NCI-H187 (cell line): ENCODE data around the gene MAL.

Source experiments
- DNase-seq, 2 experiments: peaks; one replicate each; lab custom pipeline; 2025; lab: John Stamatoyannopoulos, UW

MAL gene

DNA sequence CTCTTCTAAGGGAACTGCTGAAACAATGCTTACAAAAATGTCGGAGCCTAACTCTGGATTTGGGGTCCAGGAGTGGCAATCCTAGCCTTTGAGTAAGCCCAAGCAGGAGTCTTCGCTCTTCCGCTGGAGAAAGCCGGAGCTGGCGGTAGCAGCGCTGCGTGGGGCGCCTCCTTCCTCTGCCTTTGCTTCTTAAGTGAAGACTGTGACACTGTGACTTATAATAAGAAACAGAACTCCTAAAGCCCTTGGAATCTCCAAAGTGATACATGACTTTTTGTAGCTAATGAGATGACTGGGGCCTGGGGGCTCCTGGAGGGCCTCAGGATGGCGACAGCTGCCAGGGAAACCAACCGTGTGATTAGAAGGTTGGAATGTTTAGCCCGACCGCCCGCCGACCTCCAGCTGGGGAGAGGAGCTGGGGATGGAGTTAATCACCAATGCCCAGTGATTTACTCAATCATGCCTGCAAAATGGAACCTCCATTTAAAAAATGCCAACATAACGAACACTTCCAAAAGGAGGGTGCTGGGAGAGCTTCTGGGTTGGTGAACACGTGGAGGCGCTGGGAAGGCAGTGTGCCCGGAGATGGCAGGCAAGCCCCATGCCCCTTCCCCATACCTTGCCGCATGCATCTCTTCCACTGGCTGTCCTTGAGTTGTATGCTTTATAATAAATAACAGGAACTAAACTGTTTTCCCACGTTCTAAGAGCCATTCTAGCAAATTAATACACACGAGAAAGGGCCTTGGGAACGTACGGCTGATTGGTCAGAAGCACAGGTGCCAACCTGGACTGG lies 29.0 kb upstream of the MAL start:
- DNase-seq, result no peak

DNA sequence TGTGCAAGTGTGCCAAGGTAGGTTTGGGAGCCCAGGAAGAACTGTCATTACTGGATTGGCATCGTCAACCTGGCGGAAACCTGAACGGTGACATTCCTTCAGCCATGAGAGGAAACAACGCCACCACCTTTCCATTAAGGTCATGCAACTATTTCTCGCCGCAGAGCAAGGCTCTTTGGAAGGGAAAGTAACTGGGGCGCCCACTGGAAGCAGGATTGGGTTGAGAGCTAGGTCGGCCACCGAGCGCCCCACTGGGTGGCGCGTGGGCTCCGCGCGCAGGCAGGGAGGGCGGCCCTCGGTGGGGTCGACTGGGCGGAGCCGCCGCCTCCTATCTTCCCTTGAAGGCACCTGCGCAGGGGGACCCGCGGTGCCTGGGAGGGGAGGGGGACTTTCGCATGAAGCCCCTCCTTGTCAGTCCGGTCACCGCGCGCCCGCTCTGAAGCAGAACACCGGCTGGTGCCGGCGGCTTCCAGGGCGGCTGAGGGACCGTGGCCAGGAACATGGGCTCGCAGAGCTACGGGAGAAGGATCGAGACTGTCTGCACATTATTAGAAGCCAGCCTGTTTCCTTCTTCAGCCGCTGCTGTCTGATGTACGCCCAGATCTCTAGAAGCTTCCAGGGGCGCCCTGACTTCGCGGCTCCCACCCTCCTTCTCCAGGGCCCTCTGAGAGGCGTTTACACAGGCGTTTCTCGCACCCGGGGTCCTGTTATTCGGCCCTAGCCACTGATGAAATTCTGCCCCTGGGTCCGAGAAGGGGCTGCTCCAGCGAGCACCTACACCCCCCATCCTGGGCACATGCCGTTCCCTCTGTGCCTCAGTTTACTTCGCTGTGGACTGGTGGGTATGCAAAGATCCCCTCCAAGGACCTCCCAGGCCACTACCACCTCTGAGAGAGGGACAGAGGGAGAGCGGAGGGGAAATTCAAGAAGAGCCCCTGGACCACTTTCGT lies 27.3 kb upstream of the MAL start:
- no peak for DNase-seq

DNA sequence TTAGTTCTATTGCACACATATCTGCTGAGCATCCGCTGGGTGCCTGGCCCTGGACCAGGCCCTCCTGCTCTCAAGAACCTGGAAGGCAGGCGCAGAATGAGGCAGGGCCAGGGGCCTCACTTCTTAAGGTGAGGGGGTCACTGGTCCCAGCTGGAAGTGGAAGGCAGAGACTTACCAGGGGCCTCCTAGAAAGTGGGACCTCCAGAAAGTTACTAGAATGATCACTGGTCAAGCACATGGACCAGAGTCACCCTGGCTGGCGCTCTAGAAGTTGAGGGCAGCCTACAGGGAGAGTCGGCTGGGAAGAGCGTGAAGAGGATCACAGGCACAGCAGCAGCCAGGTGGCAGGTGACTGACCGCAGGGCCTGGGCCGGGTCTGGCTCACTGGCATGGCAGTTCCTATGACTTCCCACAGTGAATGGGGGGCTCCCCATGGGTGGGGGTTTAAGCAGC lies 26.1 kb upstream of the MAL start:
- DNase-seq, result no peak

DNA sequence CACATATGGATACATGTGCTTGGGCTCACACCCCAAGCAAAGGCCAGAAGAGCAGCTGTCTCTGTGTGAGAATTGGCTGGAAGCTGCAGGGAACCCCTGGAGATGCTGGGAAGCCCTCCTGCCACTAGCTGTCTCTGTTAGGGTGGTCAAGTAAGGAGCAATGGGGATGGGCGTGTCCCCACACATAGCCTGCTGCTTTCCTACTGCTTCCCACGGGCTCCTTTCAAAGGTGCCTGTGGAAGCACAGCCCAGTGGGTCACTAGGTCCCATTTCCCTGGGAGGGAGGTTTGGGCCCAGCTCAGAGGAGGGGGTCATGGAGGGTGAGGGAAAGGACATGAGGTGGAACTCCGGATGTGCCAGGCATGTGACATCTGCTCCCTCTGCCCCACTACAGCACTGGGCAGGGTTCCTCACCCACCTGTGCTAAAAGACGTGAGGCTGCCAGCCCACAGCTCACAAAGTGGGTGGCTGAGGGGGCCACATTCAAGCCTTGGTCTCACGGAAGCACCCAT lies 24.4 kb upstream of the MAL start:
- no peak for DNase-seq

DNA sequence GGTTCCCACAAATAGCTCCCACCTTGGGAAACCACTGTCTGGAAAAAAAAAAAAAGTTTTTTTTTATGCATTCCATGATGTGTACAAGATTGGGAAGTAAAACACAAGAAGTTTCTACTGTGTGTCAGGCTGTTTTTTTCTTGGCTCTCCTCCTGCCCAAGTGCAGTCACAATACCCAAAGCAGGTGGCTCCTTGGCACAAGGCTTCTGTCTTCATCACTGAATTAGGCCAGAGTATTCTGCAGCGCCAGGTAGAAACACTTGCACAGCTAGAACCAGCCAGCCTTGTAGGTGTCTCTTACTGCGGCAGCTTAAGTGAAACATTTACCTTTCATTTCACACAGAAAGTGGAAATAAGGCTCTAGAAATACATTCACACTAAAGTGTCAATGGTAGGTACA lies 23.8 kb upstream of the MAL start:
- no peak for DNase-seq

DNA sequence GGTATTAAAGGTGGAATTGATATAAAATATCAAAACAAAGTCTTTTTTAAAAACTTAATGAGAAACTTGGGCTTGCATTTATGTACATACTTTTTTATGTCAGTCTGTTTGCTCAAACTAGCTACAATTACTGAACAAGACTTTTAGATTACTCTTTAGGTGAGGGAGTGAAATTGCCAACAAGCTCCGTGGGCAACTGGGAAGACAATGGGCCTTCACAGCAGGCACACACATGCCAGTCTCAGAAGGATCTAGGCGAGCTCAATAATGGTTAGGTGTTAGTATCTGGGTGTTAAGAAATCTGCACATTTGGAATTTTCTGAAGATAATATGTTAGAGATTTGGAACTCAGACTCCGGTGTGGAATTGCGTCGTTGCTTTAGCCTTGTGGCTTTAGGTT lies 23.0 kb upstream of the MAL start:
- DNase-seq, result no peak

DNA sequence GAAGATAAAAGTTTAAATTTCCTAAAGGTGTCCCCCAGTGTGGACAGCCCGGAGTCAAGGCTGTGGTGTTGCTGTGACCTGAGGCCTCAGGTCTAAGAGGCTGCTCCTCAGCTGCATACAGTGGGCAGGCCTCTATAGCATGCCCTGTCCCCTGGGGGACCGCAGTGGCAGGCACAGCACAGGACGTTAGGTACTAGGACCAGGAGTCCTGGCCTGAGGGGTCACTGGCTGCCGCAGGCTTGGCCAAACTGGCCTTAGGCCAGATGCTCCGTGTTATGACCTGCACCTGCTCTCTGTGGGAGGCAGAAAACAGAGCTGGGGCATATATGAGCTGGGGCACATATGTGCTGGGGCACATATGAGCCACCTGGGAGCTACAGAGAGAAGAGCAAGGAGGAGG lies 21.2 kb upstream of the MAL start:
- DNase-seq, result no peak

DNA sequence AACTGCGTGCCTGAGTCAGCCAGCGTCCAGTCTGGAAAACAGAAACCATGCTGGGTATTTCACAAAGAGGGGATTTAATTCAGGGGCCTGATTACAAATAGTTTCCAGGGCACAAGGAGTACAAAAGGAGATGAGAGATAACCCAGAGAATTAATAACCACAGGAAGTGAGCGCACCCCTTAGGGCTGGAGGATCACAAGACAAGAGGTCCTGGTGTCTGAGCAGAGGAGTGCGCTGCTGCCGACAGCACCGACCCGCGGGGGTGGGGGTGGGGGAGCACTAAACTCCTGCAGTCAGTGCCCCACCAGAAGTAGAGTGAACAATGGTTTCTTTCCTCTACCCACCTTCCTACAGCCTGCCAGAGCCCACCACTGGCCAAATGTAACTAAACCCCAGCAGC lies 20.8 kb upstream of the MAL start:
- DNase-seq, result no peak

DNA sequence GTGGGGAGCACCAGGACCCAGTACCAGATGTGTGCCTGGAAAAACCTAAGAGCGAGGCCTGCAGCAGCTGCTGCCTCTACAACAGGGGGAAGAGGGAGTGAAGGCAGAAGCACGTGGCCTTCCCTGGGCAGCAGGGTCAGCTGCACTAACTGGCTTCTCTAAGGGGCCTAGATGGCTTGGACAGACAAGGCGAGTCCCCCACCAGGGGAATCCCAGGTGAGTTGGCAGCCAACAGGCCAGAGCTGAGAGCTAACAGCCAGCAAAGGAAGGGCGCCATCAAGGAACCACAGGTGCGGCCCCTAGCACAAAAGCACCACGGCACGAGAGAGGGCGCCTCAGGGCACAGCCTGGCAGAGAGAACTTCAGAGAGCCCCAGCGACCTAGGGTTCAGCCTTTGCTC lies 19.8 kb upstream of the MAL start:
- DNase-seq, result no peak

DNA sequence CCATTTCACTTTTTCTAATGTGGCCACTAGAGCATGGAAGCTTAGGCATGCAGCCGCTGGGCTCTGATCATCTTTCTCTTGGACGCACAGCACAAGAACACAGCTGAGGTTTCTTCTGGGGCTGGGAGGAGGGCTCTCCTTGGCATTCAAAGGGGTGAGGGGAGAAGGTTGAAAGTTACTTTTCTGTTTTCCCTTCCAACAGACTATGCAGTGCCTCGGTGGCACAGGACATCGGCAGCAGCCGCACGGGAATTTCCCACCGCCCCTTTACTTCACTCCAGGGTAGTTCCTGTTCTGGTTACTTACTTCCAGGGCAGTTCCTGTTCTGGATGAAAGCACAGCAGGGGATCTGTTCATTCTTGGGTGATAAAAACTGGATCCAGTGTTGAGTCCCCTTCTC lies 18.9 kb upstream of the MAL start:
- no peak for DNase-seq

DNA sequence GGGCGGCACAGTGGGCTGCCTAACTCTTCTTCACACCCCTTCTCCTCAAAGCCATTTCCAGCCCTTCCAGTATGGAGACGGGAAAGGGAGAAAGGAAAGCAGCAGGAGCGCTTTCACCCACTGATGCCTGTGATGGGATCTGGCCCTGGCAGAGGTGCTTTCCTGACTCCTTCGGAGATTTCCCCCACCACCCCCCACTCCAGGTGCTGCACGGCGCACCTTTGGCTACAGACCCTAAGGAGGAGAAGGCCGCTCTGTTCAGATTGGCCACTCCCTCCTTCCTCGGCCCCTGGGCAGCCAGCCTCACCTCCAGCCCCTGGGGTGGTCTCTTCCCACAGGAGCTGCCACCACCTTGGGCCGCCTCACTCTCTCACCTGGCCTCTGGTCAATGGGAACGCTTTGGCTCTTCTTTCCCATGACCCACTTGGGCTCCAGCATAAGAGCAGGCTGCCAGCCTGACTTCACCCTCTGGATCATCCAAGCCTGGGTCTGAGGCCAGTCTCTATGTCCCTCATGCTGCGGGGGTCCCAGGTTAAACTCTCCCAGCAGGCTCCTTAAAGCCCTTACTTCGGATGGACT lies 18.4 kb upstream of the MAL start:
- DNase-seq, result no peak

DNA sequence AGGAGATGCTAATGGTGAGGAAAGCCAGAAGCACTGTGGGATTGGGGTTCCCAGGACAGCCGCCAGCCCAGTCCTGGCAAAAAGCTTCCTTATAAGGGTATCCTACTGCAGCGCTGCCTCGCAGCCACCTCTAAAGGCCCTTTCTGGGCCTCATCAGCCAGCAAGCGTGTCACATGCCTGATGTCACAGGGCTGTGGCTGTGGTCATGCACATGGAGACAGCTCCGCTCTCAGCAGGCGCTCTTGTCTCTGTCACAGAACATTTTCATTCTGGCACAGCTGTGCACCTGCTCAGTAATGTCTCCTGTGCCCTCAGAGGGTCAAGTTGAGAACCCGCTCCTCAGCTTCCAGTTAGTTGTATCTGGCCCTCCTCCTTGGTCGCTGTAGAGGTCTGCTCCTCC lies 17.7 kb upstream of the MAL start:
- DNase-seq, result peak; percentile 57 to 60

DNA sequence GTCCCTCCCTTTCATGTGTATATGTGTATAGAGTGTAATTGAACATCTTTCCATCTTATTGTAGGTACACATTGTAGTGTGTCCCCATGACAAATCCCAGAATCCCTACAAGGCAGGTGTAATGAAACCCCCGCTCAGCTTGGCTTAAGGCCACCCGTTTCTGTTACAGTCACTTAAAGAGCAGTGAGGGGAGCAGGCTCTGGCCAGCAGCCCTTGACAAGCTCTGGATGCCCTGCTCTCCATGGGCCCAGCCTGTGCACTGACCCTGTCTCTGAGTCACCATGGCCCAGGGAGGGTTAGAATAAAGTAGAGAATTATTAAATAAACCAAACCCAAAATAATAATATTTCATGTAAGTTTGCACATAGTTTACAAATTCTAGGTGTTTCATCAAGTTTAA lies 17.2 kb upstream of the MAL start:
- no peak for DNase-seq

DNA sequence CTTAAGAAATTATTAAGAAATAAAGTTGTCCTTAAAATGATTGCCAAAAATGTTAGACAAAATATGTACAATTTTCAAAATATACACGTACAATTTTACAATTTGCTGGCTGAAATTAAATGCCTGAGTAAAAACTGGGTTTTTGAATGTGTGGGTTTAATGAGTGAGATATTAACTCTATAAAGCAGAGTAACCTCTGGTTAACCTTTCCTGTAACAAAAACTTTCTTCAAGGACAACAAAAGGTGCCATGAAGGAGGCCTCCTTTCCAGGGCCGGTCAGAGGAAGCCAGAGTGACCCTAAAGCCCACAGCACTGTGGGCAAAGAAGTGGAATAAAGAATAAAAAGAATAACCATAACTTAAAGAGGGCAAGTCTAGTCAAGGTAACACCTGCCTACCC lies 16.5 kb upstream of the MAL start:
- DNase-seq, result no peak

DNA sequence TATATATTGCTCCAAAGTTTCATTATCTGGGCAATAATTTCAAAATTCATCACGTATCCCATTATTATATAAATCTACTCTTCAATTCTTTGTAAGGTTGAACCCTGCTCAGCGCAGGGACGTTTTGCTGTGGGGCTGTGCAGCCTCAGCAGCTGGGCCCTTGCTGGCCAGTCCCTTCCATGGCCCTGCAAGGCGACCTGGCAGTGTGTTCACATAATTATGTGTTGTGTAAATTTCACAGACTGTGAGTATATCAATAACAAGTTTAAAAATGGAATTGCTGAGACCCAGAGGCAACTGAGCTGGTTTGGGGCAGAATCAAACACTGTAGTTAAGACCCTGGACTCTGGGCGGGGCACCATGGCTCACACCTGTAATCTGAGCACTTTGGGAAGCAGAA lies 16.1 kb upstream of the MAL start:
- no peak for DNase-seq

DNA sequence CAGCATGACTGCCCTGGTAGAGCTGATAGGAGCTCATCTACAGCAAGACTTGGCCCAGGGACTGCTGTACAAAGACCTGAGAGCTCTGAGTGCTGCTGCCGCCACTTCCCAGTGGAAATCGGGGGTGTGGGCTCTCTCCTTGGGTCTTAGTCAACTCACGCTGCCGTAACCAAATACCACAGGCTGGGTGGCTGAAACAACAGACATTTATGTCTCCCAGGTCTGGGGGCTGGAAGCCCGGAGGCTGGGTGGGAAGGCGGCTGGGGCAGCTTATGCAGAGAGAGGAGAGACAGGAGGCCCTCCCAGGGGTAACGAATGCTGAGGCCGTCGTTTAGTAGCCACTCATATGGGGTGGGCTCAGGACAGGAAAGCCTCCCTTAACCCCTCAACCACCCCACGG lies 15.4 kb upstream of the MAL start:
- no peak for DNase-seq

DNA sequence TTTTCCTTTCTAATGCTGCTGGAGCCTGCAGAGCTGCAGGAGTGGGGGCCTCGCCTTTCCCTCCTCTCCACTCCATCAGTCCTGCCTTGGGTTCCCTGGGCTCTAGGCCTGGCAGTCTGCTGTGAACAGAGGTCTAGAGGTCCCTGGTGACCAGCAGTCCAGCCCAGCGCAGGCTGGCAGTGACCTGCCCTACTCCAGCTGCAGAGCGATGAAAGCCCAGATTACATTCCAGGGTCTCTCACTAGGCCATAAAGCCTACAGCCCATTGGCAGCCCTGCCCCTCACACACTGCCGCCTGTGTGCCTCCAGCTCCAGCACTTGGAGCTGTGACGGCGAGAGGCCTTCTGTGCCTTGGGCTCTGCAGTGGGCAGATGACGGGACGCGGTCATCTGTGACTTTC lies 14.8 kb upstream of the MAL start:
- DNase-seq, result no peak

DNA sequence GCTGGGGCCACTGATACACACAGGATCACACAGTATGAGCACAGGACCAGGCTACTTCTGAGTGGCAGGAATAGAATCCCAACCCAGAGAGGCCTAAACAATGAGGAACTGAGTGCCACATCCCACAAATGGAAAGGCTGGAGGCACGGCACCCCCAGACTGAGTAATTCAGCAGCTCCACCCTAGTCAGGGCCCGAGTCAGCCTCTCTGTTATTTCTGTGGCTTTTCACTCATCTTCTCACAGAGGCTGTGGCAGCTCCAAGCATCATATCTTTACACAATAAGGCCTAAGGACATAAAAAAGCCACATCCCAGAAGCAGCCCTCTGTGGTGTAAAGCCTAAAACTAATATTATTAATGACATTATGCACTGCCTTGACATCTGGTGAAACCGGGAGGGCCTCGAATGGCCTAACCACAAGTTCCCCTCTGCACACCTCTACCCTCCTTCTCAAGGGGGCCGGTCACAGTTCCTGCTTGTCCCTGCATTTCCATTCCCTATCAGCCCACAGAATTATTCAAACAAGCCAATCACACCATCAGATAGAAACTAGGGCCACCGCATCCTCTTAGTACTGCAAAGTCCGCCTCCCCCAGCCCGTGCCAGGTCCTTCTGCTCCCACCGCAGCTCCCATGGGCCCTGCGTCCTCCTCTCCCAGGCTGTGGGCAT lies 12.5 kb upstream of the MAL start:
- no peak for DNase-seq

DNA sequence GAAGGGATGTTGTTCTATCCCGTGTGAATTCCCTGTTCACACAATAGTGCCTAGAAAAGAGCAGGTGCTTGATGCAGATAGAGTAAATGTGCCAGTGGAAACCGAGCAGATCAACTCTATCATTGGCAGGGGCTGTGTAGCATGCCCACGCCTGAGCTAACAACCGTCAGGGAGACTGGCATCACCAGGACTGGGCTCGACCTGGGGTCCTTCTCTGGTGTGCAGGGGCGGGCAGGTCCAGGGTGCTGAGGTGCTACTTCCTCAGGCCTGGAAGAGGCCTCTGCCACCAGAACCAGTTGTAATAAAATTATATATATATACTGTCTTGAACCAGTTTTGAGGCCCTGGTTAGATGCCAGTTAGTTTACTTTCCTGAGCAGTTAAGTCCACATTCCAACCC lies 11.8 kb upstream of the MAL start:
- no peak for DNase-seq

DNA sequence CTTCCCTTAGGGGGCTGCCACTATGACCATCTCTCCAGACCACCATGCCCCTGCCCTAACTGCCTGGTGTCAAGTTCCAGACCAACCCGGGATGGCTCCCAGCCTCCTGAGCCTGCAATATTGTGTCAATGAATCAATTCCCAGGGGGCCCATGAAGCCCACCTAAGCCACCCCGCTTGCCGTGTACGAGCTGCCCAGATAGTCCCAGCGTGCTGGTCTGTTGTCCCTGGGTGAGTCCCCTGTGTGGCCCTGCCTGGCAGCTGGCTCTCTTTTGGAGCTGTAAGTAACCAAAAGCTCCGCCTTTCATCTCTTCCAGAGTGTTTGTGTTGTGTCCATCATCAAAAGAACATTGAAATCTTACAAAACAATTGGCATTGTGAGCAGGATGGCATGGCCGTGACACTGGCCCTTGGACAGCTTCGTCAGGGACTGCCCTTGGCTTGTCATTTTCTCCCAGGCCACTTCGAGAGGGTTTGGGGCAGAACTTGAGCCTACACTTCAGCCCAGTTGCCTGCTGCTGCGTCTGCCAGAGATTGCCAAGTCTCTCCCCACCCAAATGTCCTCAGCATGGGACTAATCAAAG lies 11.3 kb upstream of the MAL start:
- no peak for DNase-seq

DNA sequence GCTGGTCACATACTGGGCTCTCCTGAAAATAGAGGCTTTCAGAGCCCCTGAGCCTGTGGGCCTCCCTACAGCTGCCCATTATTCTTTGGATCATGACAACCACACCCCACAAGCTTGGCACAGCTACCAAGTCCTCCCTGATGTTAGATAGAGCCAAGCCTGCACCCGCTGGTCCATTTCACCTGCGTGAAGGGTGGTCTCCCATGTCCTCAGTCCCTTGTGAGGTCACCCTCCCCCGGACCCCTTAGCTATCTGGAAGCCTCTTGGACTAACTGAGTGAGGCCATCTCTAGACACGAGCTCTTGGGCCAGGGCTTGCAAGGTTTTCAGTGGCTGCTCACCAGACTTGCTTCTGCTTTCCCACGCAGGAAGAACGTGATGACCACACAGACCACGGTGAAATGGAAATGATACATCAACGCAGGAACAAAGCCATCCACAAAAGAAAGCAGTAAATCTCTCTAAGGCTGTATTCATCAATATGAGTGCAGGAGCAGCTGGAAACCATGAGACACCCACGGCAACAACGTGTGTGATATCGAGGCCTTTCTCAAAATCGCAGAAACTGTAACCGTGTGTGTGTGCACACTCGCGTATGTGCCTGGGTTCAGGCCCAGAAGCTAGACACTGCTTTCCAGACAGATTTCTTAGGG lies 10.1 kb upstream of the MAL start:
- no peak for DNase-seq
